ENCODE results near the gene NME4.
"Not testable (repeated sequence)": the region's sequence is repeated elsewhere in the genome, so short reads cannot be mapped to it uniquely, and the experiment has no call there.

NME4 gene

DNA sequence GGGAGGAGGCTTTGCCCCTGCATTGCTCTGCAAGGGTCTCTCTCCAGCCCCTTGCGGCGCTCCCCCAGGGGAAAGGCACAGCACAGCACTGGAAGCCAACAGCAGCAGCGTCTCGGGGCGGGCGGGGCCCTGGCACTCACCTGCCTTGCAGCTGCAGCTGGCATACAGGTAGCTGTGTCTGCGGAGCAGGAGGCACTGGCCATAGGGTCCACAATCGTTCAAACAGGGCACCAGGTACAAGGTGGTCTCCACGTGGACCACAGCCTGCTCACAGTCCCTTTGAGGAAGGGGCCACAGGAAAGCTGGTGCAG is 22.4 kb upstream of the NME4 start:
- TF ChIP-seq CTCF (conservative IDR thresholded peaks at IDR 0.05; ENCODE audit: low read length): no peak
- no peak overlapping the region for H3K4me3 ChIP-seq (ENCODE audit: low read length)
- DNase-seq (ENCODE audit: low read depth): no peak

- no peak for DNase-seq (ENCODE audit: low read depth)
- no peak for TF ChIP-seq CTCF (conservative IDR thresholded peaks at IDR 0.05; ENCODE audit: low read length)
- H3K4me3 ChIP-seq (ENCODE audit: low read length): no peak overlapping the region
Measured at GRCh38 chr16:375212-375611, 21.8 kb upstream of the NME4 start.

- no peak for DNase-seq (ENCODE audit: low read depth)
- TF ChIP-seq CTCF (conservative IDR thresholded peaks at IDR 0.05; ENCODE audit: low read length): no peak
- H3K4me3 ChIP-seq (ENCODE audit: low read length): no peak overlapping the region
Measured at GRCh38 chr16:375927-376816, 20.8 kb upstream of the NME4 start.

DNA sequence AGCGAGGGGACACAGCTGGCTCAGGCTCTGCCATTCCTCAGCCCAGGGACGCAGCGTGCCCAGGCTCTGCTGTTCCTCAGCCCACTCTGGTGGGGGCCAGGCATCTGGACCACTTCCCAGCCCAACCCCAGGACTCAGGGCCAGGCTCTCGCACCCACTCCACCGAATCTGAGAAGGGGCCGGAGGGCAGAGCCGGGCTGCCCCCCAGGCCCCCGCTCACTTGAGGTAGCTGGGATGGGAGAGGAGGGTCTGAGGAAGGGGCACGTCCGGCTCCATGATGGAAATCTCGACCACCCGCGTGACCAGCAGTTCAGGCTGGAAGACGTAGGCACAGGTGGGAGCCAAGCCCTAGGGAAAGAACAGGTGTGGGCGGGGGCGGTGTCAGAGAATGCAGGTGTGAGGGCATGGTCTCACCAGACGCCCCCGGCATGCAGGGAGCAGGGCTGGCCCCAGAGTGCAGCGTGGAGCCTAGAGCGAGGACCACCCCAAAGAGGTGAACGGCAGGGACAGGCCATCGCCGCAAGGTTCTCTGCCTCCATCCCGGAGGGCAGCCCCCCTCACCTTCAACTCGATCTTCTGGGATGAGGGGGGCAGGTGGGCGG is 20.1 kb upstream of the NME4 start:
- no peak for DNase-seq (ENCODE audit: low read depth)
- no peak for TF ChIP-seq CTCF (conservative IDR thresholded peaks at IDR 0.05; ENCODE audit: low read length)
- no peak overlapping the region for H3K4me3 ChIP-seq (ENCODE audit: low read length)

- TF ChIP-seq CTCF (conservative IDR thresholded peaks at IDR 0.05; ENCODE audit: low read length): no peak
- H3K4me3 ChIP-seq (ENCODE audit: low read length): no peak overlapping the region
Measured at GRCh38 chr16:377419-377951, 19.5 kb upstream of the NME4 start.

DNA sequence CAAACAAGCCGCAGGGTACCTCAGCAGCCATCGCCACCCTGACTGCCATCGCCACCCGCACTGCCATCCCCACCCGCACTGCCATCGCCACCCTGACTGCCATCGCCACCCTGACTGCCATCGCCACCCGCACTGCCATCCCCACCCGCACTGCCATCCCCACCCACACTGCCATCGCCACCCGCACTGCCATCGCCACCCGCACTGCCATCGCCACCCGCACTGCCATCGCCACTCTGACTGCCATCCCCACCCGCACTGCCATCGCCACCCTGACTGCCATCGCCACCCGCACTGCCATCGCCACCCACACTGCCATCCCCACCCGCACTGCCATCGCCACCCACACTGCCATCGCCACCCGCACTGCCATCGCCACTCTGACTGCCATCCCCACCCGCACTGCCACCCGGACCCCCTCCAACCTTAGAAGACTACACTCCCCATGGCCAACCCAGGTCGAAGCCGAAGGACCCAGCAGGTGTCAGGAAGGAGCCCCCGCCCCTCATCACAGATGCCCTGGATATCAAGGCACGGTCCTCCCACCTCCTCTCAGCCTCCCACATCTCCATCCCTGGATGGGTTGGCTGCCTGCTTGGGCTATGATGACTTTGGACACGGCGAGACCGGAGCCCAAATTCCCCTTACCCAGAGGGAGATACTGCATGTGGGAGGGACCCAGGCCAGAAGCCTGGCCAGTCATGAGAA is 18.7 kb upstream of the NME4 start:
- not testable (repeated sequence) for DNase-seq (ENCODE audit: low read depth); H3K4me3 ChIP-seq (ENCODE audit: low read length)

More at GRCh38 chr16:377419-377951, 19.5 kb upstream of the NME4 start:
- DNase-seq (ENCODE audit: low read depth): no peak

DNA sequence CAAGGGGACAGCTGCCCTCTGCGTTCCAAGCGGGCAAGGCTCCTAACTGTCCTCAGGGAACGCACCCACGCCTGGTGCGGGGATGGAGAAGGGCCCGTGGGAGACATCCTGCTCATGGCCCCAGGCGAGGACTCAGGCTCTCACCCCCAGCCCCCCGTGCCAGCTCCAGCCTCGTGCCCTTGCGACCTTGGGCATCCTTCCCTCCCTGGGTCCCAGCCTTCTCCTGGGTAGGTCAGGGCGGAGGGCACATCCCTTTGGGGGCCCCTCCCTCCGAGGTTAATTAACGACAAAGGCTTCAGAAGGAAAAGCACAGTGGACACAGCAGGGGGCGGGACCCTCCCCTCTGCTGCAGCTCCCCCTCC is 18.2 kb upstream of the NME4 start:
- H3K4me3 ChIP-seq (ENCODE audit: low read length): no peak overlapping the region
- no peak for TF ChIP-seq CTCF (conservative IDR thresholded peaks at IDR 0.05; ENCODE audit: low read length)
- DNase-seq (ENCODE audit: low read depth): no peak

All from AG10803 (cell line).